ENCODE results near the gene CYP4F12.

CYP4F12 gene

DNA sequence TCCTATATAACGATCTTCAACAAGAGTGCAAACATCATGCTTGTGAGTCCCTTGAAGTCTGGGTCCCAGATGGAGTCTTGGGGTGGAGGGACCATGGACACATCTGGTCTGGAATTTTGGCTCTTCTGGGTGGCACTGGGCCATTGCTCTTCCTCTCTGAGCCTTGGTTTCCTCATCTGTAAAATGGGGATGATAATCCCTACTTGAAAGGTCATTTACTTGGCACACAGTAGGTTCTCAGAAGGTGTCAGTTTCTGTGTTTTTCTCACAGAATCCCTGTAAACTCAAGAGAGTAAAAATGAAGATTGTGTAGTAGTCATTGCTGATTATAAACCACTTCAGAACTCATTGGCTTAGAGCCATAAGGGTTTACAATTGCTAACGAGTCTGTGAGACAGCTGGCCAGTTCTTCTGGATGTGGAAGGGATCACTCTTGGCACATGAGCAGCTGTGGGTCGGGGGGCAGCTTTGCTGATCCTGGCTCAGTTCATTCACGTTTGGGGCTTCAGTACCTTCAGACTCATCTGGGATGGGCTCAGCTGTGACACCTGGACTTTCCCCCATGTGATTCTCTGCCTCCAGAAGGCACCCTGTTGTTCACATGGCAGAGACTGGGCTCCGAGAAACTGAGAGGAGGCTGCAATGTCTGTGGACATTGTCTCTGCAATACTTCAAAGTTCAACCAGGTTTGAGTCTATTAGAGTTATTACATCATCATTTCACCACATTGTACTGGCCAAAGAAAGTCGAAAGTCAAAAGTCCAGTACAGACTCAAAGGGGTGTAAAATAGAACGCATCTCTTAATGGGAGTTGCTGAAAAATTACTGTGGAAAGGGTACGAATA is 7.8 kb downstream of the CYP4F12 start:
- no peak for TF ChIP-seq CTCF (IDR thresholded peaks at IDR 0.05; ENCODE audit: low read depth, low read length)
- H3K4me3 ChIP-seq (ENCODE audit: low read depth, low read length): no peak overlapping the region

- TF ChIP-seq CTCF (IDR thresholded peaks at IDR 0.05; ENCODE audit: low read depth, low read length): no peak
- no peak overlapping the region for H3K4me3 ChIP-seq (ENCODE audit: low read depth, low read length)
Observed at GRCh38 chr19:15683411-15683810, 10.5 kb downstream of the CYP4F12 start.

DNA sequence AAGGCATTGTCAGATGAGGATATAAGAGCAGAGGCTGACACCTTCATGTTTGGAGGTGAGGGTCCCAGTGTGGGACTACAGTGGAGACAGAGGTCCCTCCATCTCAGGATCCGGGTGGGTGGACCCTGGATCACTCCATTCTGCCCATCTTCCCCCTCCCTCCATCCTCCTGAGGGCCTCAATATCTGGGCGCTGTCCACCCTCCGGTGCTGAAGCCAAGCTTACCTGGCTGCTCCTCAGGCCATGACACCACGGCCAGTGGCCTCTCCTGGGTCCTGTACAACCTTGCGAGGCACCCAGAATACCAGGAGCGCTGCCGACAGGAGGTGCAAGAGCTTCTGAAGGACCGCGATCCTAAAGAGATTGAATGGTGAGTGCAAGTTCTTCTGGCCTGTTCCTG is 11.9 kb downstream of the CYP4F12 start:
- H3K4me3 ChIP-seq (ENCODE audit: low read depth, low read length): no peak overlapping the region
- TF ChIP-seq CTCF (IDR thresholded peaks at IDR 0.05; ENCODE audit: low read depth, low read length): no peak

GRCh38 chr19:15696654-15697194 is 23.8 kb downstream of the CYP4F12 start:
- TF ChIP-seq CTCF (IDR thresholded peaks at IDR 0.05; ENCODE audit: low read depth, low read length): no peak
- no peak overlapping the region for H3K4me3 ChIP-seq (ENCODE audit: low read depth, low read length)

GRCh38 chr19:15701757-15702533 is 29.1 kb downstream of the CYP4F12 start:
- no peak for TF ChIP-seq CTCF (IDR thresholded peaks at IDR 0.05; ENCODE audit: low read depth, low read length)
- H3K4me3 ChIP-seq (ENCODE audit: low read depth, low read length): no peak overlapping the region

DNA sequence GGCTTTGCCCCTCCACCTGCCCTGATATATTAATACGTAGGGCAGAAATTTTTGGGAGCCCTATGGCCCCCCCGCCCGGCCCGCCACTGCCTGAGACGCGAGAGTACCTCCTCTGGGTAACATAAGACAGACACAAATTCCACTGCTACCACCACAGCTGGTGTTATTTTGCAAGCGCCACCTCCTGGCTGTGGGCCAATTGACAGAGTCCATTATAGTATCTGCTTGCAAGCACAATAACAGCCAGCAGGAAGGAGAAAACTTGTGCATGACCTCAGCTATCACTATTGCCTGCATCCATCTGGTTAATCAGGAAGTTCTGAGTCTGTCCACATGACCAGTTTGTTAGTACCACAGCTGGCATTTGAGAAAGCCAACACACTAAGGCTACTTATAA is 29.6 kb downstream of the CYP4F12 start:
- no peak for TF ChIP-seq CTCF (IDR thresholded peaks at IDR 0.05; ENCODE audit: low read depth, low read length)
- H3K4me3 ChIP-seq (ENCODE audit: low read depth, low read length): no peak overlapping the region

- TF ChIP-seq CTCF (IDR thresholded peaks at IDR 0.05; ENCODE audit: low read depth, low read length): no peak
- no peak overlapping the region for H3K4me3 ChIP-seq (ENCODE audit: low read depth, low read length)
Observed at GRCh38 chr19:15714638-15715037, 41.8 kb downstream of the CYP4F12 start.
